ENCODE measurements around the gene GABARAP. TPM values are rescaled to one million over a fixed set of nuclear protein-coding genes. Genes with fewer than 3 reads are reported as not detected.

GABARAP gene
- total and polyA plus RNA-seq, 7 experiments from 2014 or later, result 214 to 950 (median 296) TPM

- Mint-ChIP-seq H3K4me1 (peaks cover 45 to 82% (median 77%) of the 10 kb centered on the region in 7 donors), H3K27ac (peak overlapping the region; percentile 53 to 100 (median 94)), H3K4me3 (peak overlapping the region; percentile 43 to 94 (median 76)), H3K9me3 (peaks cover 0 to 6% (median 0%) of the 10 kb centered on the region in 11 donors), H3K27me3 (peaks cover 0 to 8% (median 0%) of the 10 kb centered on the region in 5 donors), H3K36me3 (peaks cover 0 to 5% (median 0%) of the 10 kb centered on the region in 5 donors)
- Histone ChIP-seq H3K4me3 (ENCODE audit: low read length) (no peak overlapping the region), H3K36me3 (ENCODE audit: control insufficient read depth in 2 of 3, insufficient read depth in 3 of 3, low read length in 3 of 3) (peaks cover 0 to 6% (median 0%) of the 10 kb centered on the region in 3 experiments), H3K4me1 (ENCODE audit: control insufficient read depth in 2 of 2, insufficient read depth in 2 of 2, low read length in 2 of 2) (peaks cover 35 to 57% of the 10 kb centered on the region in 2 donors), H3K27ac (ENCODE audit: low read depth, low read length) (peak overlapping the region; percentile 70), H3K27me3 (ENCODE audit: control insufficient read depth in 2 of 2, insufficient read depth in 2 of 2, low read length in 2 of 2) (no peaks in the 10 kb centered on the region), H3K9me3 (ENCODE audit: control insufficient read depth in 2 of 3, low read length in 3 of 3) (no peaks in the 10 kb centered on the region)
- CTCF ChIA-PET, result no interaction called here
- POLR2A ChIA-PET, result interaction anchor here (0.7 to 13.7 kb wide), 5 partner anchors 12 to 121 kb away, joined by 3 to 265 read pairs (median 3); partner anchors contain the start of genes DVL2, GABARAP and PHF23
- DNase-seq (no peak), ATAC-seq (no peak)
- intact Hi-C loops (cut with micrococcal nuclease), result loop anchor here (10.0 kb wide), 3 partner anchors 562 to 628 kb away; partner anchors contain the start of genes C17orf100 (in 1 of the 2), KDM6B (in 1 of the 2) and MED31 (in 1 of the 2)
These were observed 25.8 kb downstream of the GABARAP start for GRCh38 chr17:7216242-7217112.

- Mint-ChIP-seq H3K4me1 (peaks cover 37 to 75% (median 70%) of the 10 kb centered on the region in 7 donors), H3K4me3 (peak overlapping the region; percentile 43 to 97 (median 88)), H3K9me3 (peaks cover 0 to 6% (median 0%) of the 10 kb centered on the region in 11 donors), H3K27me3 (peaks cover 0 to 11% (median 0%) of the 10 kb centered on the region in 5 donors), H3K27ac (peak overlapping the region; percentile 90 to 100 (median 99)), H3K36me3 (no peaks in the 10 kb centered on the region)
- H3K4me1 ChIP-seq (ENCODE audit: control insufficient read depth in 2 of 2, insufficient read depth in 2 of 2, low read length in 2 of 2), result peaks cover 30 to 56% of the 10 kb centered on the region in 2 donors
- peak overlapping the region; percentile 97 for H3K27ac ChIP-seq (ENCODE audit: low read depth, low read length)
- intact Hi-C loops (cut with micrococcal nuclease), result loop anchor here (1.0 to 10.0 kb wide), 7 partner anchors 169 to 629 kb away; partner anchors contain the start of genes C17orf100 (in 1 of the 2), KDM6B (in 1 of the 2), MED31 (in 1 of the 2) and POLR2A (in 1 of the 2)
- H3K4me3 ChIP-seq (ENCODE audit: low read length), result peak overlapping the region; percentile 61
- CTCF ChIA-PET, result no interaction called here
- POLR2A ChIA-PET, result interaction anchor here (0.9 to 13.7 kb wide), 6 partner anchors 12 to 121 kb away, joined by 3 to 265 read pairs (median 4); partner anchors contain the start of genes ACAP1, DVL2, GABARAP and PHF23
- DNase-seq (peak in 1 of 9 donors; percentile 45), ATAC-seq (no peak)
- H3K27me3 ChIP-seq (ENCODE audit: control insufficient read depth in 2 of 2, insufficient read depth in 2 of 2, low read length in 2 of 2), result no peaks in the 10 kb centered on the region
- H3K36me3 ChIP-seq (ENCODE audit: control insufficient read depth in 2 of 3, insufficient read depth in 3 of 3, low read length in 3 of 3), result peaks cover 0 to 6% (median 0%) of the 10 kb centered on the region in 3 experiments
- H3K9me3 ChIP-seq (ENCODE audit: control insufficient read depth in 2 of 3, low read length in 3 of 3), result no peaks in the 10 kb centered on the region
These were observed 26.5 kb downstream of the GABARAP start for GRCh38 chr17:7215652-7216180.

- ATAC-seq, result no peak
- H3K9me3 Mint-ChIP-seq, result peaks cover 0 to 6% (median 0%) of the 10 kb centered on the region in 11 donors
- Histone ChIP-seq H3K4me3 (ENCODE audit: low read length) (peak overlapping the region; percentile 61), H3K27ac (ENCODE audit: low read depth, low read length) (peak overlapping the region; percentile 97), H3K36me3 (ENCODE audit: control insufficient read depth in 2 of 3, insufficient read depth in 3 of 3, low read length in 3 of 3) (peaks cover 0 to 6% (median 0%) of the 10 kb centered on the region in 3 experiments), H3K27me3 (ENCODE audit: control insufficient read depth in 2 of 2, insufficient read depth in 2 of 2, low read length in 2 of 2) (no peaks in the 10 kb centered on the region), H3K4me1 (ENCODE audit: control insufficient read depth in 2 of 2, insufficient read depth in 2 of 2, low read length in 2 of 2) (peaks cover 26 to 51% of the 10 kb centered on the region in 2 donors), H3K9me3 (ENCODE audit: control insufficient read depth in 2 of 3, low read length in 3 of 3) (no peaks in the 10 kb centered on the region)
- DNase-seq, result no peak
- ChIA-PET CTCF (no interaction called here), POLR2A (interaction anchor here (0.6 to 13.7 kb wide), 9 partner anchors 11 to 368 kb away, joined by 3 to 265 read pairs (median 5); partner anchors contain the start of genes ACAP1, DVL2, GABARAP and MPDU1)
- peaks cover 36 to 70% (median 66%) of the 10 kb centered on the region in 7 donors for H3K4me1 Mint-ChIP-seq
- peak overlapping the region; percentile 76 to 97 (median 94) for H3K4me3 Mint-ChIP-seq
- no peaks in the 10 kb centered on the region for H3K36me3 Mint-ChIP-seq
- intact Hi-C loops (cut with micrococcal nuclease), result loop anchor here (1.0 to 10.0 kb wide), 7 partner anchors 168 to 630 kb away; partner anchors contain the start of genes C17orf100 (in 1 of the 2), KDM6B (in 1 of the 2), MED31 (in 1 of the 2) and POLR2A (in 1 of the 2)
- peak overlapping the region; percentile 90 to 100 (median 99) for H3K27ac Mint-ChIP-seq
- peaks cover 0 to 14% (median 0%) of the 10 kb centered on the region in 5 donors for H3K27me3 Mint-ChIP-seq
These were observed 27.1 kb downstream of the GABARAP start for GRCh38 chr17:7215136-7215638.

- intact Hi-C loops (cut with micrococcal nuclease), result loop anchor here (1.0 to 10.0 kb wide), 13 partner anchors 9 to 630 kb away; partner anchors contain the start of genes DVL2 (in 2 of the 2), EIF5A (in 2 of the 2), ELP5 (in 2 of the 2) and PHF23 (in 2 of the 2)
- peak overlapping the region; percentile 97 for H3K27ac ChIP-seq (ENCODE audit: low read depth, low read length)
- H3K4me1 ChIP-seq (ENCODE audit: control insufficient read depth in 2 of 2, insufficient read depth in 2 of 2, low read length in 2 of 2), result peaks cover 25 to 49% of the 10 kb centered on the region in 2 donors
- H3K4me3 ChIP-seq (ENCODE audit: low read length), result peak overlapping the region; percentile 61
- H3K36me3 ChIP-seq (ENCODE audit: control insufficient read depth in 2 of 3, insufficient read depth in 3 of 3, low read length in 3 of 3), result no peaks in the 10 kb centered on the region
- Mint-ChIP-seq H3K27ac (peak overlapping the region; percentile 90 to 100 (median 99)), H3K4me1 (peaks cover 36 to 69% (median 65%) of the 10 kb centered on the region in 7 donors), H3K36me3 (no peaks in the 10 kb centered on the region), H3K4me3 (peak overlapping the region; percentile 76 to 97 (median 94)), H3K27me3 (peaks cover 0 to 16% (median 0%) of the 10 kb centered on the region in 5 donors), H3K9me3 (peaks cover 0 to 5% (median 0%) of the 10 kb centered on the region in 11 donors)
- ChIA-PET CTCF (interaction anchor here (1.0 kb wide), 1 partner anchor 28 kb away, joined by 5 read pairs; the partner anchor contains the start of gene GABARAP), POLR2A (interaction anchor here (0.6 to 13.7 kb wide), 9 partner anchors 10 to 369 kb away, joined by 3 to 265 read pairs (median 5); partner anchors contain the start of genes ACAP1, DVL2, GABARAP and MPDU1)
- DNase-seq, result peak; percentile 96 to 99 (median 97)
- H3K9me3 ChIP-seq (ENCODE audit: control insufficient read depth in 2 of 3, low read length in 3 of 3), result no peaks in the 10 kb centered on the region
- no peaks in the 10 kb centered on the region for H3K27me3 ChIP-seq (ENCODE audit: control insufficient read depth in 2 of 2, insufficient read depth in 2 of 2, low read length in 2 of 2)
- peak; percentile 90 for ATAC-seq
These were observed 27.7 kb downstream of the GABARAP start for GRCh38 chr17:7214300-7215135.

GRCh38 chr17:7213895-7214299 is 28.4 kb downstream of the GABARAP start:
- H3K4me1 ChIP-seq (ENCODE audit: control insufficient read depth in 2 of 2, insufficient read depth in 2 of 2, low read length in 2 of 2), result peaks cover 18 to 43% of the 10 kb centered on the region in 2 donors
- H3K9me3 ChIP-seq (ENCODE audit: control insufficient read depth in 2 of 3, low read length in 3 of 3), result no peaks in the 10 kb centered on the region
- Mint-ChIP-seq H3K4me1 (peaks cover 31 to 63% (median 59%) of the 10 kb centered on the region in 7 donors), H3K27me3 (peaks cover 0 to 16% (median 0%) of the 10 kb centered on the region in 5 donors), H3K36me3 (no peaks in the 10 kb centered on the region), H3K4me3 (peak overlapping the region; percentile 76 to 97 (median 94)), H3K9me3 (peaks cover 0 to 4% (median 0%) of the 10 kb centered on the region in 11 donors), H3K27ac (peak overlapping the region; percentile 90 to 100 (median 99))
- POLR2A ChIA-PET, result interaction anchor here (0.9 to 13.7 kb wide), 6 partner anchors 22 to 370 kb away, joined by 4 to 265 read pairs (median 6); partner anchors contain the start of genes ACAP1, DVL2, GABARAP and MPDU1
- intact Hi-C loops (cut with micrococcal nuclease), result loop anchor here (1.0 to 10.0 kb wide), 12 partner anchors 9 to 631 kb away; partner anchors contain the start of genes DVL2 (in 2 of the 2), EIF5A (in 2 of the 2), ELP5 (in 2 of the 2) and PHF23 (in 2 of the 2)
- ATAC-seq (peak; percentile 19), DNase-seq (peak in 4 of 9 donors; percentile 73 to 92 (median 80))
- H3K27ac ChIP-seq (ENCODE audit: low read depth, low read length), result peak overlapping the region; percentile 97
- peak overlapping the region; percentile 61 for H3K4me3 ChIP-seq (ENCODE audit: low read length)
- CTCF ChIA-PET, result interaction anchor here (1.0 kb wide), 1 partner anchor 29 kb away, joined by 5 read pairs; the partner anchor contains the start of gene GABARAP
- H3K36me3 ChIP-seq (ENCODE audit: control insufficient read depth in 2 of 3, insufficient read depth in 3 of 3, low read length in 3 of 3), result no peaks in the 10 kb centered on the region
- H3K27me3 ChIP-seq (ENCODE audit: control insufficient read depth in 2 of 2, insufficient read depth in 2 of 2, low read length in 2 of 2), result no peaks in the 10 kb centered on the region

Data from naive thymus-derived CD4-positive, alpha-beta T cell (primary cell).